ENCODE measurements around the gene MRTO4. TPM values are rescaled to one million over a fixed set of nuclear protein-coding genes. Genes with fewer than 3 reads are reported as not detected.

MRTO4 gene
- total and polyA plus RNA-seq, 9 of the 15 experiments (the other 6 are each of a cell fraction or from before 2014, with no cell fraction given), result 62.0 to 173 (median 146) TPM

DNA sequence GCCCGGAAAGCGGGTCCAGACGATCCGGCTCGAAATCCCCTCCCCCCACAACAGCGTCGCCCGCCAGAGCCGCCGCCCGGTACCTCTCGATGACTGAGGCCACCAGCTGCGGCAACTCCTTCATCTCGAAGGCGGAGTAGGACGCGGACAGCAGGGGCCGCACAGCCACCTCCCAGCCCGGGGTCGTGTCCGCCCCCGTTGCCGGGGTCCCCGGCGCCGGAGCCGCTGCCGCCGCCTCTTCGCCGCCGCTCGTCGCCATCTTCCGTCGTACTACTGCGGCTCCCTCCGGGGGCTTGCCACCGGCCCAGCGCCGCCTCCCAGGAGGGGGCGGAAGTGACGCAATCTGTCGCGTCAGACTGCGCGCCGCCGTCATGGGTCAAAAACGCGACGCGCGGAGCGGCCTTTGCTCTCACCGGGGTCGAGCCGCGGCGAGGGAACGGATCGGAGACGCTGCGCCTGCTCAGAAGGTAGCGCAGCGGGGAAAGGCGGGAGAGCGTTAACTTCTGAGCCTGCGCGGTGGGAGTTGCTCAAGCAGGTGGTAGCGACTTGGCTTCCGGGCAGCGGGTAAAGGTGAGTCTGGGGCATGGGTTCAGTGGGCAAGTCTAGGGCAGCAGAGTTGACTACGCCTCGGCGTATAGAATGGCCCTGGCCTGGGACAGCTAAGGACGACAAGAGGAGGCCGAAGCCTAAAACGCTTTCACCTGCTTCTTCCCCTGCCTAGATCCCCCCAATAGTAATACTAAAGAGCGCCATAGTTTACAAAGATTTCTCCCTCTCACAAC is 41.4 kb upstream of the MRTO4 start, which contains the start of gene UBR4 (continued):
- TF ChIP-seq CHD1 (IDR thresholded peaks at IDR 0.05; ENCODE audit: low read length) (peak; percentile 96), KLF6 (CRISPR knock-in tag; IDR thresholded peaks at IDR 0.05; ENCODE audit: borderline replicate concordance) (no peak), NR4A1 (CRISPR knock-in tag; IDR thresholded peaks at IDR 0.05) (no peak), NR4A1 (tag; IDR thresholded peaks at IDR 0.05) (peak; percentile 64; the same call in 1 of the 2 replicates), ZNF263 (CRISPR knock-in tag; IDR thresholded peaks at IDR 0.05; ENCODE audit: borderline replicate concordance) (peak; percentile 41; the same call in 1 of the 2 replicates), HNRNPUL1 (IDR thresholded peaks at IDR 0.05; ENCODE audit: low read length) (no peak), ZNF644 (tag; IDR thresholded peaks at IDR 0.05; ENCODE audit: low read depth) (no peak), ZKSCAN8 (CRISPR knock-in tag; IDR thresholded peaks at IDR 0.05) (0 out of 2 replicates have a peak, but pooled peaks have one; percentile 70), SMAD2 (IDR thresholded peaks at IDR 0.05; ENCODE audit: low read depth, low read length) (no peak), CCAR2 (IDR thresholded peaks at IDR 0.05; ENCODE audit: low read depth, low read length) (no peak), EGR1 (conservative IDR thresholded peaks at IDR 0.05) (peak; percentile 74), POLR3G (IDR thresholded peaks at IDR 0.05; ENCODE audit: extremely low read depth, insufficient read length, insufficient replicate concordance) (no peak)
- TF ChIP-seq, protein P1, sequence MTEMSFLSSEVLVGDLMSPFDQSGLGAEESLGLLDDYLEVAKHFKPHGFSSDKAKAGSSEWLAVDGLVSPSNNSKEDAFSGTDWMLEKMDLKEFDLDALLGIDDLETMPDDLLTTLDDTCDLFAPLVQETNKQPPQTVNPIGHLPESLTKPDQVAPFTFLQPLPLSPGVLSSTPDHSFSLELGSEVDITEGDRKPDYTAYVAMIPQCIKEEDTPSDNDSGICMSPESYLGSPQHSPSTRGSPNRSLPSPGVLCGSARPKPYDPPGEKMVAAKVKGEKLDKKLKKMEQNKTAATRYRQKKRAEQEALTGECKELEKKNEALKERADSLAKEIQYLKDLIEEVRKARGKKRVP (CRISPR knock-in tag; IDR thresholded peaks at IDR 0.05), result peak; percentile 94
- TF ChIP-seq, protein P2, sequence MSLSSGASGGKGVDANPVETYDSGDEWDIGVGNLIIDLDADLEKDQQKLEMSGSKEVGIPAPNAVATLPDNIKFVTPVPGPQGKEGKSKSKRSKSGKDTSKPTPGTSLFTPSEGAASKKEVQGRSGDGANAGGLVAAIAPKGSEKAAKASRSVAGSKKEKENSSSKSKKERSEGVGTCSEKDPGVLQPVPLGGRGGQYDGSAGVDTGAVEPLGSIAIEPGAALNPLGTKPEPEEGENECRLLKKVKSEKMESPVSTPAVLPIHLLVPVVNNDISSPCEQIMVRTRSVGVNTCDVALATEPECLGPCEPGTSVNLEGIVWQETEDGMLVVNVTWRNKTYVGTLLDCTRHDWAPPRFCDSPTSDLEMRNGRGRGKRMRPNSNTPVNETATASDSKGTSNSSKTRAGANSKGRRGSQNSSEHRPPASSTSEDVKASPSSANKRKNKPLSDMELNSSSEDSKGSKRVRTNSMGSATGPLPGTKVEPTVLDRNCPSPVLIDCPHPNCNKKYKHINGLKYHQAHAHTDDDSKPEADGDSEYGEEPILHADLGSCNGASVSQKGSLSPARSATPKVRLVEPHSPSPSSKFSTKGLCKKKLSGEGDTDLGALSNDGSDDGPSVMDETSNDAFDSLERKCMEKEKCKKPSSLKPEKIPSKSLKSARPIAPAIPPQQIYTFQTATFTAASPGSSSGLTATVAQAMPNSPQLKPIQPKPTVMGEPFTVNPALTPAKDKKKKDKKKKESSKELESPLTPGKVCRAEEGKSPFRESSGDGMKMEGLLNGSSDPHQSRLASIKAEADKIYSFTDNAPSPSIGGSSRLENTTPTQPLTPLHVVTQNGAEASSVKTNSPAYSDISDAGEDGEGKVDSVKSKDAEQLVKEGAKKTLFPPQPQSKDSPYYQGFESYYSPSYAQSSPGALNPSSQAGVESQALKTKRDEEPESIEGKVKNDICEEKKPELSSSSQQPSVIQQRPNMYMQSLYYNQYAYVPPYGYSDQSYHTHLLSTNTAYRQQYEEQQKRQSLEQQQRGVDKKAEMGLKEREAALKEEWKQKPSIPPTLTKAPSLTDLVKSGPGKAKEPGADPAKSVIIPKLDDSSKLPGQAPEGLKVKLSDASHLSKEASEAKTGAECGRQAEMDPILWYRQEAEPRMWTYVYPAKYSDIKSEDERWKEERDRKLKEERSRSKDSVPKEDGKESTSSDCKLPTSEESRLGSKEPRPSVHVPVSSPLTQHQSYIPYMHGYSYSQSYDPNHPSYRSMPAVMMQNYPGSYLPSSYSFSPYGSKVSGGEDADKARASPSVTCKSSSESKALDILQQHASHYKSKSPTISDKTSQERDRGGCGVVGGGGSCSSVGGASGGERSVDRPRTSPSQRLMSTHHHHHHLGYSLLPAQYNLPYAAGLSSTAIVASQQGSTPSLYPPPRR (CRISPR knock-in tag; IDR thresholded peaks at IDR 0.05; ENCODE audit: borderline replicate concordance), result peak; percentile 63; the same call in 1 of the 2 replicates
- TF ChIP-seq, protein P3, sequence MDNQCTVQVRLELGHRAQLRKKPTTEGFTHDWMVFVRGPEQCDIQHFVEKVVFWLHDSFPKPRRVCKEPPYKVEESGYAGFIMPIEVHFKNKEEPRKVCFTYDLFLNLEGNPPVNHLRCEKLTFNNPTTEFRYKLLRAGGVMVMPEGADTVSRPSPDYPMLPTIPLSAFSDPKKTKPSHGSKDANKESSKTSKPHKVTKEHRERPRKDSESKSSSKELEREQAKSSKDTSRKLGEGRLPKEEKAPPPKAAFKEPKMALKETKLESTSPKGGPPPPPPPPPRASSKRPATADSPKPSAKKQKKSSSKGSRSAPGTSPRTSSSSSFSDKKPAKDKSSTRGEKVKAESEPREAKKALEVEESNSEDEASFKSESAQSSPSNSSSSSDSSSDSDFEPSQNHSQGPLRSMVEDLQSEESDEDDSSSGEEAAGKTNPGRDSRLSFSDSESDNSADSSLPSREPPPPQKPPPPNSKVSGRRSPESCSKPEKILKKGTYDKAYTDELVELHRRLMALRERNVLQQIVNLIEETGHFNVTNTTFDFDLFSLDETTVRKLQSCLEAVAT (IDR thresholded peaks at IDR 0.05), result peak in 1 of 2 experiments; percentile 52; a peak in 2 of 4 replicates
- TF ChIP-seq, protein P4, sequence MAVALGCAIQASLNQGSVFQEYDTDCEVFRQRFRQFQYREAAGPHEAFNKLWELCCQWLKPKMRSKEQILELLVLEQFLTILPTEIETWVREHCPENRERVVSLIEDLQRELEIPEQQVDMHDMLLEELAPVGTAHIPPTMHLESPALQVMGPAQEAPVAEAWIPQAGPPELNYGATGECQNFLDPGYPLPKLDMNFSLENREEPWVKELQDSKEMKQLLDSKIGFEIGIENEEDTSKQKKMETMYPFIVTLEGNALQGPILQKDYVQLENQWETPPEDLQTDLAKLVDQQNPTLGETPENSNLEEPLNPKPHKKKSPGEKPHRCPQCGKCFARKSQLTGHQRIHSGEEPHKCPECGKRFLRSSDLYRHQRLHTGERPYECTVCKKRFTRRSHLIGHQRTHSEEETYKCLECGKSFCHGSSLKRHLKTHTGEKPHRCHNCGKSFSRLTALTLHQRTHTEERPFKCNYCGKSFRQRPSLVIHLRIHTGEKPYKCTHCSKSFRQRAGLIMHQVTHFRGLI (CRISPR knock-in tag; IDR thresholded peaks at IDR 0.05), result no peak

All from K562 (cell line).